ENCODE data around the gene C1QTNF9.
"Not testable (repeated sequence)": the region's sequence is repeated elsewhere in the genome, so short reads cannot be mapped to it uniquely, and the experiment has no call there.

C1QTNF9 gene

DNA sequence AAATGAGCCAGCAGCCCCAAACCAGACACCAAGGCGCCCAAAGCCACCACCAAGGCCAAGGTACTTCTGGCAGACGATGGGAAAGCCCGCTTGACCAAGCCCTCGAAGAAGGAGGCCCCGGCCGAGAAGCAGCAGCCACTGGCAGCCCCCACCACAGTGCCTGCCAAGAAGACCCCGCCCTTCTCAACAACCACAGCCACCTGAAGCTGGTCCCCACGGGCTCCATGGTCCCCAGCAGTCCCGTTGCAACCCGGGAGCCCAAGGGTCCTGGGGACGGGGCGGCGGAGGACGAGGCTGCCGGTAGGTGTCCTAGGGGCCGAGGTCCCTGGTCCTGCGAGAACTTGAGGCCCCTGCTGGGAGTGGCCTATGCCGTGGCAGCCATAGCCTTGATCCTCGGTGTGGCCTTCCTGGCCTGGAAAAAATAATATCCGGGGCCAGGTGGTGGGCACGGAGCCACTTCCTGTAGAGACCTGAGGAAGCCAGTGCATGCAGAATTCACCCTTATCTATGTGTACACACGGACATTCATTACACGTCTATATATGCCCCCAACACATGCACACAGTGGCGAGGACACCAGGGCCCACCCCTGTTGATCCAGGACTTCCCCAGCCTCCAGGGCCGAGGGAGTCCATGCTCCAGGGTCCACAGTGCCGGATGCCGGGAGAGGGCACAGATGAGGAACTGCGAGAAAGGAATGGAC, 13.8 kb downstream of the C1QTNF9 start:
- DNase-seq (ENCODE audit: low read depth), result no peak

DNA sequence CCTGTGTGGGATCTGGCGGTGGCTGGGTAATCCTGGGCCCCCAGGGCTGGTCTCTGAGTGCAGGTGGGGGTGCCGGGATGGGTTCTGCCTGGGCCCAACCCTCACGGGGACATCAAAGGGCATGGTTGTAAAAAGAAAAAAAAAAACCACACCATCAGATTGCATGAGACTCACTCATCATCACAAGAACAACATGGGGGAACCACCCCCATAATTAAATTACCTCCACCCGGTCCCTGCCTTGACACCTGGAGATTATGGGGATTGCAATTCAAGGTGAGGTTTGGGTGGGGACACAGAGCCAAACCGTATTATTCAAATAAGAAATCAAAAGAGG, 14.3 kb downstream of the C1QTNF9 start:
- DNase-seq (ENCODE audit: low read depth), result no peak

DNA sequence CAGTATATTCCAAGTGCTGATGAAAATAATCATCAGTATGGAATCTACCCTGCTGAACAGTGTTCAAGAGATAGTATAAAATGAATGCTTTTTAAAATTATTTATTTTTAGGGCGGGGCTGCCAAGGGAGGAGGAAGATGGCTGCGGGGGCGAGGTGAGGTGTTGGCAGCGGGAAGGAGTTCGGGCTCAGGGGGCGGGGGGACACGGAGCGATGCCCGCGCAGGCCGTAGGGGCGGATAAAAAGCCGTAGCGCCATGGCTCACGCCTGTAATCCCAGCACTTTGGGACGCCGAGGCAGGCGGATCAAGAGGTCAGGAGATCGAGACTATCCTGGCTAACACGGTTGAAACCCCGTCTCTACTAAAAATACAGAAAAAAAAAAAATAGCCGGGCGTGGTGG, 18.2 kb downstream of the C1QTNF9 start:
- not testable (repeated sequence) for DNase-seq (ENCODE audit: low read depth)

DNA sequence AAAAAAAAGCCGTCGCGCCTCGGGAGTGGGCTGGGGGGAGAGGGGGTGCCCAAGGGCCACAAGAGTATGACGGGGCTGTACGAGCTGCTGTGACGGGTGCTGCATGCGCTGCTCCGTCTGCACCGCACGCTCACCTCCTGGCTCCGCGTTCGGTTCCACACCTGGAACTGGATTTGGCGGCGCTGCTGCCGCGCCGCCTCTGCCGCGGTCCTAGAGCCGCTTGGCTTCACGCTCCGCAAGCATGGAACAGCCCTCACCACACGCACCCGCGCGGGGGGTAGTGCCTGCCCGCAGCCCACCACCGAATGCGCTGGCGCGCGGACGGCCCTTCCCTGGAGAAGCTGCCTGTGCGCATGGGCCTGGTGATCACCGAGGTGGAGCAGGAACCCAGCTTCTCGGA, 18.8 kb downstream of the C1QTNF9 start:
- no peak for DNase-seq (ENCODE audit: low read depth)

DNA sequence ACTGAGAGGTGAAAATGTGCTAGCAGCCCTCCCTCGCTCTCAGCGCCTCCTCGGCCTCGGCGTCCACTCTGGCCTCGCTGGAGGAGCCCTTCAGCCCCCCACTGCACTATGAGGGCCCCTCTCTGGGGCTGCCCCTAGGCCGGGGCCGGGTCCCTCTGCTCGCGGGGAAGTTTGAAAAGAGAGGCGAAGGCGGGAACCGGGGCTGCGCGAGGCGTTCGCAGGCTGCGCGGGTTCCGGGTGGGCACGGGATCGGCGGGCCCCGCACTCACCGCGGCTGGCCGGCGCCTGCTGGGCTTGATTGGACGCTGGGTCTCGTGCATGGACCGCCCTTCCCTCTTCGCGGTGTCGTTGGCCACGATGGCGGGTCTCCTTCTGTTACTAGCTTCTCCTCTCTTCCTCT, 29.3 kb downstream of the C1QTNF9 start:
- DNase-seq (ENCODE audit: low read depth), result no peak

DNA sequence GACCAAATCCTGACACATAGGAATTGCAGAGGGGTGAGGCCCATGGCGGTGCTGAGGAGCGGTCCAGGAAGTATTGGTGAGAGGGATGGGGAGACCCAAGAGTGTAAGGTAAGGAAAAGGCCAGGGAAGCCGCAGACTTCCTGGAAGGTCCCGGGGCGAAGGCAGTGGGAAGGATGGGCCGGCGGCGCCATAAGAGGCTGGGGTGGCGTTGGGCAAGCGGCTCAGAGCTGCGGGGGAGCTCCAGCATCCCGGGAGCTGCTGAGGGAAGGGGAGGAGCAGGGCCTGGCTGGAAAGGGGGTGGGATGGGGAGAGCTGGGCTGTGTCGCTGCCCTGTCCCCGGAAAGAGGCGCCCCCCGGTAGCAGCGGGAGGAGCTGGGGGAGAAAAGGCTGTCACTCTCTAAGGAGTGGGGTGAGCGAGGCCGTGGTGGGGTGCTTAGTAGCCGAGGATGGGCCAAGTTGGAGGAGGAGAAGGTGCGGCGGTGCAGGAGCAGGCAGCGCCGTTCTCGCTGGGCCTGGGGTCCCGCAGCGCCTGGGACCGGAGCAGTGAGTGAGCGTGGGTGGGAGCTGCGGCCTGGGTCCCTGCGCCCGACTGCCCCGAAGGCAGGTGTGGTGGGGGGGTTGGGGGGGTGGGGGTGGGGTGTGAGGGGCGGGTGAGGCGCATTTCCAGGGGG, 30.7 kb downstream of the C1QTNF9 start:
- DNase-seq (ENCODE audit: low read depth), result no peak

DNA sequence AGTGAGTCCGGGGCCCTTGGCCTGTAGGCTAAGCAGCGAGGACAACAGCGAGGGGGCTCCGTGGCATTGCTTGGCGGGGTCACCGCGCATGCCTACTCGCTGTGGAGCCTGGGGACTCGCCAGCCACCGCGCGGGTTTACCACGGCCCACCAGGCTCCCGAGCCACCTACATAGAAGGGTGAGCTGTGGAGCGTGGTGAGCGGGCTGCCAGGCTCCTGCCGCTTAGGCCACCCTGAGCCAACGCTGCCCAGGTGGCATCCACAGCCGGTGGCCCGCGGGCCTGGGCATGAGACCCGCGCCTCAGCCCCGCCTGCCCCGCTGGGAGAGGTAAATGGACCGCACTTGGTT, 31.2 kb downstream of the C1QTNF9 start:
- DNase-seq (ENCODE audit: low read depth), result no peak

DNA sequence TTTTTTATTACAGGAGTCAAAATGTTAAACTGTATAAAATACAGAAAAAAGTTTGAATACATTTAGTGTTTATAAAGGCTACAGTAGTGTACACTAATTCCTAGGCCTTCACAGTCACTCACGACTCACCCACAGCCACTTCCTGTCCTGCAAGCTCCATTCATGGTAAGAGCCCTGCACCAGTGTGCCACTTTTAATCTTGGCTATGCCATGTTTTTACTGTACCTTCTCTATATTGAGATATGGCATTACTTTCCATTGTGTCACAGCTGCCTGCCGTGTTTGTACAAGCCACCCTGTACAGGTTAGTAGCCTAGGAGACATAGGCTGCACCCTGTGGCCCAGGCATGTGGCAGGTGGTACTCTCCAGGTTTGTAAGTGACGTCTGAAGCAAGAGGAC, 32.1 kb downstream of the C1QTNF9 start:
- no peak for DNase-seq (ENCODE audit: low read depth)

DNA sequence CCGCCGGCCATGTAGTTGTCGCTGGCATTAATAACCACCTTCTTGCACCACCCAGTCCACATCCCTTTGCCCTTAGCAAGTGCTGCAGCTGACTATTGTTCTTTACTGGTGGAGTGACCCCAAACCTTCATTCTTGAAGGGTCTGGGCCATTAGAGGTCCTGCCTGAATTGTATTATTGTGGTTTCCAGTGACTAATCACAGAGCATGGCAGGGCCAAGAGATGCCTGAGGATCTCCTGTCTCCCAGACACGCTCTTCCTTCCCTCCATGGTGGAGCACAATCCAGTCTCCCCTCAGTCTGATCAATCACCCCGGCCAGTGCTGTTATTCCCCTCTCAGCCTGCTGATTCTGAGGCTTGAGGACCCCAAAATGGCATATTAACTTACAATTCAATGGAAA, 39.0 kb downstream of the C1QTNF9 start:
- no peak for DNase-seq (ENCODE audit: low read depth)

DNA sequence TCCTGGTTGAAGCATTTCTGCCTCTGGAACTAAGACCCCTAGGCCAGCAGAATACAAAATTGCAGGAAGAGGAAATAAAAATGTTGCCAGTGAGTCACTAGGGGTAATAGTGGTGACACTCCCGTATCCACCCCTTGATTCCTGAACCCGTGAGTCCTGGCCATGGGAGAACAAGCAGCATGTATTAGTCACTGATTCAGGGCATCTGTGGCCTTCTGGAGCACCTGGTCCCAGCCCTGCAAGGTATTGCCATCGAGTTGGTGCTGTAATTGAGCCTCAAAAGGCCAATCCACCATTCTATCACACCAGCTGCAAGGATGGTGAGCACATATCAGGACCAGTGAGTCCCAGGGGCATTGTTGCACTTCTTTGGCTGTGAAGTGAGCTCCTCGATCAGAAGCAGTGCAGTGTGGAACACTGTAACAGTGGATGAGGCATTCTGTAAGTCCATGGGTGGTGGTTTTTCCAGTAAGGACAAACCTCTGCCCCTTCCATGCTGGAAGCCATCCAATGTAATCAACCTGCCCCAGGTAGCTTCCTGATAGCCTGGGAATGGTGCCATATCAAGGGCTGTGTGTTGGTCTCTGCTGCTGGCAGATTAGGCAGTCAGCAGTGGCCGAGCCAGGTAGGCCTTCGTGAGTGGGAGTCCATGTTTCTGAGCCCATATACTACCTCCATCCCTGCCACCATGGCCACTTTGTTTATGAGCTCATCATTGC, 39.6 kb downstream of the C1QTNF9 start:
- DNase-seq (ENCODE audit: low read depth), result no peak

DNA sequence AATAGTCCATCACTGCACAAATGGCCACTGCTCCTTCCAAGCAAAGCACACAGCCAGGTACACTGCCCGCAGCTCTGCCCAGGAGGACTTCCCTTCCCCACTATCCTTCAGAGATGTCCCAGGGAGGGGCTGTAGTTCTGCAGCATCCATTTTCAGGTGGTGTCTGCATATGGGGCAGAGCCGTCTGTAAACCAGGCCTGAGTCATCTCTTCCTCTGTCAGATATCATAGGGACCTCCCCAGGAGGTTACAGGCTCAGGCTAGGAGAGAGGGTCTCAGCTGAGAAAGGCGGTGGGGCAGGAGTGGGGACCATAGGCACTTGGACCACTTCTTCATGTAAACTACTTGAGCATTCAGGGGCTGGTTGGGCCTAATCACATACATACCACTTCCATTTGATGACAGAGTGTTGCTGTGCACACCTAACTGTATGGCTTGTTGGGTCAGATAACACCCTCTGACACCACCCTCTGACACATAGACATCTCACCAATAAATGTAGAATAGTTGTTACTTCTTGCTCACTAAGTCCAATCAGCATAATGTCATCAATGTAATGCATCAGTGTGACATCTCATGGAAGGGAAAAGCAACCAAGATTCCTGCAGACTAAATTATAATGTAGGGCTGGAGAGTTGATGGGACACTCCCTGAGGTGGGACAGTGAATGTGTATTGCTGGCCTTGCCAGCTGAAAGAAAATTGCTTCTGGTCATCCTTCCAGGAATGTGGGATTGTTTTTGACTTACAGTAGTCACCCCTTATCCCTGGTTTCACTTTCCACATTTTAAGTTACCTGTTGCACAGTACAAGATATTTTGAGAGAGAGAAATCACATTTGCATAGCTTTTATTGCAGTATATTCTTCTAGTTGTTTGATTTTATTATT, 40.6 kb downstream of the C1QTNF9 start:
- DNase-seq (ENCODE audit: low read depth), result not testable (repeated sequence)

DNA sequence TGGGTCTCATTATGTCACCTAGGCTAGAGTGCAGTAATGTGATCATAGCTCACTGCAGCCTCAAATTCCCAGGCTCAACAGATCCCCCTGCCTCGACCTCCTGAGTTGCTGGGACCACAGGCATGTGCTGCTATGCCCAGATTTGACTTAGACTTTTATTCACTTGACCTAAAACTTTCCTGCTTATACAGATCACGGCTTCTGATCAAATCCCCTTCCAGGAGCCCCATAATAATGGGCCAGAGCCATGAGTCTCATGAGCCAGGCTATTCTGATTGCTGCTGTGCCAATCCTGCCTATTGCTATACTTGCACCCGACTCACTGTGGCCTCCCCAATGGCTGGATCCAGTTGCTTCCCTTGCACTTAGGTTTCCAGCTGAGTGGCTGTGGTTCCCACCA, 42.0 kb downstream of the C1QTNF9 start:
- no peak for DNase-seq (ENCODE audit: low read depth)

DNA sequence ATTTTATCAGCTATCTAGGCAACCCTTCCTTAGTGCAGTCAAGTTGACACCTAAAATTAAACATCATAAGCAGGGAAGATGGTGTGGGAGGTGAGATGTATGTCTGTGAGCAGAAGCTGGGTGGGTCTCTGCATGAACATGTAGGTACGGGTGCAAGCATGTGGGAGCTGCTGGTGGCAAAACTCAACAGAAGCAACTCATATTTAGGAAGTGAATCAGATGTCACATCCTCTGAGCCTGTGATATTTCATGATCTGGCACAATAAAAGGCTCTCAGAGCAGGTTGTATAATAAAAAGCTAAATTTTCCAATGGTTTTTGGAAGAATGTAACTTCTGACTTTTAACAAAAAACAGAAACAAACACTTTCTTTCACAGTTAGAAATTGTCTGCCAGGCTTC, 44.4 kb downstream of the C1QTNF9 start:
- DNase-seq (ENCODE audit: low read depth), result no peak

DNA sequence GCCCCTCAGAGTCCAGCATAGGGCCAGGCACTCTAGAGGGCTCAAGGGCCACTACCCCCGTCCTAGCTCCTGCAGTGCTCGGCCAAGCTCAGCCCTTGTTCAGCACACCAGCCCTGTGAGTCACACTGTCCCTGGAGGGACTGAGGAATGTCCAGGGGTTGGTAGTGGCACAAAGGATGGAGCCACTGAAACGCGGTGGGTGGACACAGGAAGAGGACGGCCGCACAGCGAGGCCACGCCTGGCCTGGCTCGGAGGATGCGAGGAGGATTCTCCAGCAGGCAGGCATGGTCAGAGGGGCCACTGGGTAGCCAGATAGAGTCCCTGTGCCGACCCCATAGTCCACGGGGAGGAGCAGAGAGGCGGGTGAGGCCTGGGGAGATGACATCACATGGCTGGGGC, 45.7 kb downstream of the C1QTNF9 start:
- DNase-seq (ENCODE audit: low read depth), result no peak

DNA sequence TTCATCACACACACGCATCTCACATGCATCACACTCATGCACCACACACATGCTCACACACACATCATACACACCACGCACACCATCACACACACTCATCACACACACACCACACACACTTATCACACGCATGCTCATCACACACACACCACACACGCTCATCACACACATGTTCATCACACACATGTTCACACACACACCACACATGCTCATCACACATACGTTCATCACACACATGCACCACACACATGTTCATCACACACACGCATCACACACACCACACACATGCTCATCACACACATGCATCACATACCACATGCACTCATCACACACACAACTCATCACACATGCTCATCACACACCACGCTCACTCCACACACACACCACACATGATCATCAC, 46.9 kb downstream of the C1QTNF9 start:
- no peak for DNase-seq (ENCODE audit: low read depth)

DNA sequence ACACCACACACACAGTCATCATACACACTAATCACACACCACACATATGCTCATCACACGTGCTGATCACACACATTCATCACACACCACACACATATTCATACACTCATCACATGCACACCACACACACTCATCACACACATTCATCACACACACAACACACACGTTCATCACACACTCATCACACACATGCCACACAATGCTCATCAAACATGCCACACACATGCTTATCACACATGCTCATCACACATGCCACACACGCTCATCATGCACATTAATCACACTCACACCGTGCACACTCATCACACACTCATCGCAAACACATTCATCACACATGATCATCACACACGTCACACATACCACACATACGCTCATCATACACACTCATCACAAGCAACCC, 47.5 kb downstream of the C1QTNF9 start:
- no peak for DNase-seq (ENCODE audit: low read depth)

DNA sequence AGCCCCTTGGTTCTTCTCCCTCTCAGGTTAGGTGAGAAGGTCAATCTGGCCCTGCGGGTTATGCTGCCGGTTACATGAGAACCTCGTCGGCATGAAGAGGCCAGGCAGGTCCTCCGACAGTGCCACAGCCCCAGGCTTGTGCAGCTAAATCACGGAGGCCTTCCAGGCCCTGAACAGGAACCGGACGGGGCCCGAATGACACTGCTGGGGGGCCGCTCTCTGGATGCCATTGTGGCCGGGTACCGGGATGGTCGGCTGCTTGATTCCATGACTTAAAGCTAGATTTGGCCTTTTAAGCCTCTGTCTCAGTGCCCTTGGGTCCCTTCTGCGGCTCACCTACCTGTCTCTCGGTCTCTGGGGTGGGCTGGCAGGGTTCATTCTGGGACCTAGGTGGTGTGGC, 48.4 kb downstream of the C1QTNF9 start:
- DNase-seq (ENCODE audit: low read depth), result no peak

DNA sequence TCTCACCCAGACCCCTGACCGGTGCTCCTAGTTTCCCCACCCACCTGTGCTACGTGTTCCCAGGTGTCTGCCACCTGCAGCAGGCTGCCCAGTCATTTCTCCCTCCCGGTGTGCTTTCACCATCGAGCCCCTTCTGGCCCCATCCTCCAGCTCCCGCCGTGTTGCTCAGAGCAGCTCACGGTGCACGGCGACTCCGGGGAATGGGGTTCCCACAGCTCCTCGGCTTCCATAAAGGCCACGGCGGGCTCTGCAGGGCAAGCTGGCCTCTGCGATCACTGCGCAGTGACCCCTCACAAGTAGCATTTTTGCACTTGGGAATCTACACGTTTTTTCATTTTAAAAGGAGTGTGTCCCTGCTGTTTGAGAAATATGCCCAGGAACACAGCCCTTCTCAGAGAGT, 49.5 kb downstream of the C1QTNF9 start:
- not testable (repeated sequence) for DNase-seq (ENCODE audit: low read depth)

DNA sequence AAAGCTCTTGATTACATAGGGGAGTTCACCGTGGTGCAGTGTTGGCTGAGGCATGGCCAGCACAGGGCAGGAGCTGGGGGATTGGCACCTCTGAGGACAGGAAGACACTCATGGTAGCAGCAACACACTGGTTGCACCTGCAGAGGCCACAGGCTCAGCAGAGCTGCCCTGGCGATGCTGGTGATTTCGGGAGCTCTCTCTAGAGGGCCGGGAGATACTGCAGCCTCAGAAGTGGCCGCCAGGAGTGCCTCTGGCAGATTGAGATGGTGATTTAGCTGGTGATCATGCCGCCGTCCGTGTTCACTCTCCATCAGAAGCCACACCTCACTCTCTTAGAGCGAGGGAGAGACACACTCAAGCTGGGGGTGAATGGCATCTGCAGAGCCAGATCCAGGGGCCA, 49.9 kb downstream of the C1QTNF9 start:
- DNase-seq (ENCODE audit: low read depth), result not testable (repeated sequence)

DNA sequence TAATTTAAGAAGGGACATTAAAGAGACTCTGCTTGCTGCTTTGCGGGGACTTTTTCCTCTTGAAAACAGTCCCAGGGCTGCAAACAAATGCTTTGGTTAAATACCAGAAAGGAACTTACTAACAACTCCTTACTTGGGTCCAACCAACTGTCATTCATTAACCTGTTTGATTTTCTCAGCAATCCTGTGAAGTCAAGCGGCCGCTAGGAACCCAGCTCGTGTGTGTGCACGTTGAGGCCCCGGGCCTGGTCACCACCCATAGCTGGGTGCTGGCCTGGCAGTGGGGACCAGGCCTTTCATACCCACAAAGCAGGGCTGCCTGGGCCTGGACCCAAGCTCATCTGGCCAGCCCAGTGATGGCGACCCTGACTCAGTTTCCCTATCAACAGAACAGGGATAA, 50.7 kb downstream of the C1QTNF9 start:
- no peak for DNase-seq (ENCODE audit: low read depth)

DNA sequence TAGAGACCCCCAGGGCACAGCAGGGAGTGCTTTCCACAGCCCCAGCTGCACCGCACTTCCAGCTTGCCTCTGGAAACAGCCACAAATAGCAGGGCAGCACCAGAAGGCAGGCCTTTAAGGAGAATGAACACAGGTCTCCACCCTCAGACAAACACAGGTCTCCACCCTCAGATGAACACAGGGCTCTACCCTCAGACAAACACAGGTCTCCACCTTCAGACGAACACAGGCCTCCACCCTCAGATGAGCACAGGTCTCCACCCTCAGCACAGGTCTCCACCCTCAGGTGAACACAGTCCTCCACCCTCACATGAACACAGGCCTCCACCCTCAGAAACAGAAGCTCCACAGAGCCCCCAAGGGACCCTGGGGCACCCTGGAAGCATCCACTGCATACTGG, 51.7 kb downstream of the C1QTNF9 start:
- DNase-seq (ENCODE audit: low read depth), result no peak

DNA sequence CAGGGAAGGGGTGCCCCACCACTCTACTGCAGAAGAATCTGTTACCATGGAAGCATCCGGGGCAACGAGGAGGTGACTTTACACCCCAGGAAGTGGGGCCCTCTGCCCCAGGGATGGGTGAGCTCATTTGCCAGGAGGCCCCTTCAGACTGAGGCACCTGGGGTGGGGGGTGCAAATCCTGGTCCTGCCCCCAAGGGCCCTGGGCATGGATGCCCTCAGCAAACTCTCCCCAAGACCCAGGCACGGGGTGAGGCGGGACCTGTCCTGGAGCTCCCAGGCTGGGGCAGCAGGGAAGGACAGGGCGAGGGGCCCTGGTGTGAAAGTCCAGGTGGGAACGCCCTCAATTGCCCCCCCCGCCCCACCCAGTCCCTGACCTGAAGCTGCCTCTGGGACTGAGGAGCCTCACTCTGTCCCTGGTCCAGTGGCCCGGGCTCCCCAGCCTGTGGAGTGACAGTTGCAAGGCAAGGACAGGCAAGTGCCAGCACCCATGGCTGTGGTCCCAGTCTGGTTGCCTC, 52.5 kb downstream of the C1QTNF9 start:
- no peak for DNase-seq (ENCODE audit: low read depth)

All from stimulated activated CD8-positive, alpha-beta memory T cell treated with anti-CD3 and anti-CD28 coated beads, Interleukin-12 subunit alpha, Interleukin-12 subunit beta, amount 100 ng/mL, for 4 hours (primary cell).